Uterus (tissue), 2 donors: Measurements from ENCODE around the gene C10orf62.

Experiments used
- POLR2A ChIP-seq, 2 donors: fragments of 450-650 bp; IDR thresholded peaks; one replicate each; pipeline ENCODE4 v1.6.1; 2016; ENCODE audit warnings: antibody characterized with exemption in 2 of 2, mild to moderate bottlenecking in 1 of 2, moderate library complexity in 1 of 2
- TF ChIP-seq, protein P1 (sequence below), 4 experiments: fragments of 200-600 bp in 2 of 4; fragments of 450-650 bp in 2 of 4; sonication (generic) in 2 of 4; IDR thresholded peaks; one replicate each; pipeline ENCODE4 v1.5.1; 2016 to 2019; ENCODE audit warnings: antibody characterized with exemption in 4 of 4, mild to moderate bottlenecking in 2 of 4, moderate library complexity in 1 of 4

DNA sequence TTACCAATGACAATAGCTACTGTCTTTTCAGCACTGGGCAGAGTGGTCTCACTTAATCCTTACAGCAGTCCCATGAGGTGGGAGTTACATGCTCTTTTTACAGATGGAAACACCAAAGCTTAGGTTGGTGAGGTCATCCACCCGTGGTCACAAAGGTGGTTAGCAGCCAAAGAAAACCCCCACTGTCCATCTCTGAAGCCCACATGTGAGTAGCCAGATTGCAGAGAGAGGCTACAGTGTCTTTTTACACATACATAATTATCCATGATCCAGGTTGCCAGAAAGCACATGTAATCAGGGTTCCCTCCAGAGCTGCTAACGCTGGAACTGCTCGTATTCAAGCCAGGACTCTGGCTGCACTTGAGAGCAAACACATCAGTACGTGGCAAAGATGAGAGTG is 41.6 kb upstream of the C10orf62 start:
- TF ChIP-seq, protein P1, sequence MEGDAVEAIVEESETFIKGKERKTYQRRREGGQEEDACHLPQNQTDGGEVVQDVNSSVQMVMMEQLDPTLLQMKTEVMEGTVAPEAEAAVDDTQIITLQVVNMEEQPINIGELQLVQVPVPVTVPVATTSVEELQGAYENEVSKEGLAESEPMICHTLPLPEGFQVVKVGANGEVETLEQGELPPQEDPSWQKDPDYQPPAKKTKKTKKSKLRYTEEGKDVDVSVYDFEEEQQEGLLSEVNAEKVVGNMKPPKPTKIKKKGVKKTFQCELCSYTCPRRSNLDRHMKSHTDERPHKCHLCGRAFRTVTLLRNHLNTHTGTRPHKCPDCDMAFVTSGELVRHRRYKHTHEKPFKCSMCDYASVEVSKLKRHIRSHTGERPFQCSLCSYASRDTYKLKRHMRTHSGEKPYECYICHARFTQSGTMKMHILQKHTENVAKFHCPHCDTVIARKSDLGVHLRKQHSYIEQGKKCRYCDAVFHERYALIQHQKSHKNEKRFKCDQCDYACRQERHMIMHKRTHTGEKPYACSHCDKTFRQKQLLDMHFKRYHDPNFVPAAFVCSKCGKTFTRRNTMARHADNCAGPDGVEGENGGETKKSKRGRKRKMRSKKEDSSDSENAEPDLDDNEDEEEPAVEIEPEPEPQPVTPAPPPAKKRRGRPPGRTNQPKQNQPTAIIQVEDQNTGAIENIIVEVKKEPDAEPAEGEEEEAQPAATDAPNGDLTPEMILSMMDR (IDR thresholded peaks at IDR 0.05), result no peak
- TF ChIP-seq POLR2A (IDR thresholded peaks at IDR 0.05), result no peak
